GM21528 (cell line): ENCODE measurements around the gene TBC1D5.

ENCODE experiments used
- ATAC-seq: cut with Tn5 transposase; IDR thresholded peaks from one replicate; pipeline ENCODE4 v1.9.1; 2021; ENCODE audit warnings: mild to moderate bottlenecking, moderate library complexity; ENCODE audit not compliant: unreplicated experiment, low FRiP score

The TBC1D5 gene

GRCh38 chr3:17155951-17156350, 586.5 kb downstream of the TBC1D5 start:
- no peak for ATAC-seq

GRCh38 chr3:17154941-17155340, 587.5 kb downstream of the TBC1D5 start:
- no peak for ATAC-seq

GRCh38 chr3:17154221-17154620, 588.2 kb downstream of the TBC1D5 start:
- no peak for ATAC-seq

GRCh38 chr3:17153209-17153608, 589.2 kb downstream of the TBC1D5 start:
- ATAC-seq = no peak

- peak; percentile 95 for ATAC-seq
Observed at GRCh38 chr3:17151598-17152373, 590.6 kb downstream of the TBC1D5 start.

GRCh38 chr3:17149076-17149475, 593.4 kb downstream of the TBC1D5 start:
- no peak for ATAC-seq

- no peak for ATAC-seq
Observed at GRCh38 chr3:17144665-17144993, 597.8 kb downstream of the TBC1D5 start.

GRCh38 chr3:17143893-17144664, 598.4 kb downstream of the TBC1D5 start:
- ATAC-seq = no peak

GRCh38 chr3:17142516-17142915, 599.9 kb downstream of the TBC1D5 start:
- ATAC-seq = no peak

- ATAC-seq = no peak
Observed at GRCh38 chr3:17141699-17142098, 600.7 kb downstream of the TBC1D5 start.

- no peak for ATAC-seq
Observed at GRCh38 chr3:17140670-17141505, 601.5 kb downstream of the TBC1D5 start.

GRCh38 chr3:17138246-17139039, 604.0 kb downstream of the TBC1D5 start:
- ATAC-seq = no peak

GRCh38 chr3:17137321-17137826, 605.1 kb downstream of the TBC1D5 start:
- ATAC-seq = no peak

- ATAC-seq = no peak
Observed at GRCh38 chr3:17136136-17136721, 606.2 kb downstream of the TBC1D5 start.

GRCh38 chr3:17135696-17136095, 606.7 kb downstream of the TBC1D5 start:
- ATAC-seq = no peak

- ATAC-seq = no peak
Observed at GRCh38 chr3:17133632-17134545, 608.5 kb downstream of the TBC1D5 start.

- no peak for ATAC-seq
Observed at GRCh38 chr3:17132286-17133115, 609.9 kb downstream of the TBC1D5 start.

GRCh38 chr3:17130956-17131355, 611.5 kb downstream of the TBC1D5 start:
- ATAC-seq = no peak
